Measurements from ENCODE around the gene MRGPRD.

The MRGPRD gene

DNA sequence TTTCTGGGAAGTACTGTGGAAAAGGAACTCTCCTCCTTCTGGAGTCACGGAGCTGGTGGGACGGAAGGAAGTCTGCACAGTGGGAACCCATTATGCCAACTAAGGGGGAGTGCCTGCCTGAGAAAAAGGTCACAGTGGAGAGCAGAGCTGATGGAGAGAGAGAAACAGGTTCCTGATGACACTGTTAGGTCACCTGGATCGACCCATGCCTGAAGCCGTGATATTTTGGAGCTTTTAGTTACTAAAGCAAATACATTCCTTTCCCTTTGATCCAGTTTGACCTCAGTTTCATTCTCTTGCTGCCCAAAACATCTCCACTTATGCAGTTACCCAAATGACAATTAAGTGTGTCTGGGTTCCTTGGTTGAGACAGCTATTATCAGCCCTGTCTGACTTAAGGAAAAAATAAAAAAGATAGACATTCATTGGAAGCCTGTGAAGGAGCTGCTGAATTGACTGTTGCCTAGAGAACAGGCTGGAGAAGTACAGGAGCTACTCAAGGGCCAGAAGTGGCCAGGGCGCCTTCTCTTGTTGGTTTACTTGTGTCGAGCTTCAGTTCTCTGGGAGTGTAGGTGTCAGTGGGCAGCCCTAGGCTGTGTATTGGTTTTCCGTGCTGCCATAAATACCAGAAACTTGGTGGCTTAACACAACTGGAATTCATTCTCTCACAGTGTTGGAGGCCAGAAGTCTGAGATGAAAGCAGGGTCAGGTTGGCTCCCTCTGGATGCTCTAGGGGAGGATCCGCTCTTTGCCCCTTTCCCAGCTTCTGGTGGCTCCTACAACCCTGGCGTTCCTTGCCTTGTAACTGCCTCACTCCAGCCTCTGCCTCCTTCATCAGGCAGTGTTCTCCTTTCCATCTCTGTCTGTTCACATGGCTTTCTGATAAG lies 13.6 kb downstream of the MRGPRD start:
- no peak for DNase-seq

DNA sequence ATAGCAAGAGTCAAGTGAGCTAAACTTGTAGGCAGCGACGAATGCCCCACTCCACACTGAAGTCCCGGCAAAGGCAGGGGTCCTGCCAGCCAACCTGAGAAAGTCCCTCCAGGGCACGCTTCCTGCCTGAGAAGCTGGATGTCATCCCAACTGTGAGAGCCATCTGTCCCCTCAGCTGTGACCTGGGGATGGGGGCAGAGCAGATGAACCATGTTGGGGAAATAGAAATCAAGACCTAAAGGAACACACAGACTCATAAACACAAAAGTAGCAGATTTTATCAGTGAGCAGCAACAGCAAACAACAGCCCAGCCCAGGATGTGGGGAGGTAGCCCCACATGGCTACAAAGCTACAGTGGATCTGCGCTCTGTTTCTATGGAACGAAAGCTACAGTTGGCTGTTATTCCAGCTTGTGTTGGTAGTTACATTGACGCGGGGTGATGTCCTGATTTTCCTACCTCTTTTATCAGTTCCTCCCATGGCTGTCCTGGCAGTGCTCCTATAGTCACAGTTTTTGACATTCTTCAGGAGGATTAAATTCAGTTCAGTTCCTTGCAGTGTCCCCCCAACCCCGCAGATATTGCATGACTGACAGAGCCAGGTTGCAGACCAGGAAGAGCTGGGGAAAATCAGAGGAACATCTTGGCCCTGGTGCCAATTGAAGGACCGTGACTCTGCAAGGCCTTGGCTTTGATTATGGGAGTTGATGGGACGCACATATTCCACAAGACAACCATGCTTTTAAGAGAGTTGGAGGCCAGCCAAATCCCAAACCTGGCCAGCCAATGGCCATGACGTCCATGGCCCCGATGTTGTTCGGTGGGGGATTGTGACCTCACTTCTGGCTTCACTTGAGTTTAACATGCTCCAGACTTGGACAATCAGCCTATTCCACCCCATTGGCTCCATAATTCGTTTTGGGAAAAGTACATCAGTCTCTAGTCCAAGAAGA lies 14.6 kb downstream of the MRGPRD start:
- DNase-seq: peak; percentile 45

DNA sequence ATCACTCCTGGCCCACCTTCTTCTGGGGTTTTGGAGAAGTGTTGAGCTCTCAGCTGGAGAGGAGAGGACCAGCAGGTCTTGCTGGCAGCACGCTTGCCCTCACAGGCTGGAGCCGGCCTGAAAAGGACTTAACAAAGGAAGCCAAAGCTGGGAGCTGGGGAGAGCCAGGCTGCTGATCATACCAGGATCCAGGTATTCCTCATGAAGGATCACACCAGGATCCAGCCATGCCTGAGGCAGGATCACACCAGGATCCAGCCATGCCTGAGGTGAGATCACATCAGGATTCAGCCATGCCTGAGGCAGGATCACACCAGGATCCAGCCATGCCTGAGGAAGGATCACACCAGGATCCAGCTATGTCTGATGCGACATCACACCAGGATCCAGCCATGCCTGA lies 17.0 kb downstream of the MRGPRD start:
- DNase-seq: no peak

DNA sequence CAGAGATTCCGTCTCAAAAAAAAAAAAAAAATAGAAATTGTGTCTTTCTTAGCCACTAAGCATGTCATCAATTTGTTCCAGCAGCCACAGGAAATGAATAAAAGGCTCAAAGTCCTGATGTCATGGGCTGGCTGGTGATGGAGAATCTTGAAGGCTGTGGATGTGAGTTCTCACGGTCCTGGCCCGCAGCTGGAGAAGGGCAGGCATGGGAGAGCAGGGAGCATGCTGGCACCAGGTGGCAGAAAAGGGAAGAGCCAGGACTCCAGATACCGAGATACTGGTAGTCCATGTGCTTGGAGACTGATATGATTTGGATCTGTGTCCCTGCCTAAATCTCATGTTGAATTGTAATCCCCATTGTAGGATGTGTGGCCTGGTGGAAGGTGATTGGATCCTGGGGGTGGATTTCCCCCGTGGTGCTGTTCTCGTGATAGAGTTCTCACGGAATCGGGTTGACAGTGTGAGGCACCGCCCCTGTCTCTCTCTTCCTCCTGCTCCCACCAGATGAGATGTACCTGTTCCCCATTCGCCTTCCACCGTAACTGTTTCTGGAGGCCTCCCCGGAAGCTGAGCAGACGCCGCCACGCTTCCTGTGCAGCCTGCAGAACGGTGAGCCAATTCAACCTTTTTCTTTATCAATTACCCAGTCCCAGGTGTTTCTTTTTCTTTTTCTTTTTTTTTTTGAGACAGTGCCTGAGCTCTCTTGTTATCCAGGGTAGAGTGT lies 18.1 kb downstream of the MRGPRD start:
- no peak for DNase-seq

DNA sequence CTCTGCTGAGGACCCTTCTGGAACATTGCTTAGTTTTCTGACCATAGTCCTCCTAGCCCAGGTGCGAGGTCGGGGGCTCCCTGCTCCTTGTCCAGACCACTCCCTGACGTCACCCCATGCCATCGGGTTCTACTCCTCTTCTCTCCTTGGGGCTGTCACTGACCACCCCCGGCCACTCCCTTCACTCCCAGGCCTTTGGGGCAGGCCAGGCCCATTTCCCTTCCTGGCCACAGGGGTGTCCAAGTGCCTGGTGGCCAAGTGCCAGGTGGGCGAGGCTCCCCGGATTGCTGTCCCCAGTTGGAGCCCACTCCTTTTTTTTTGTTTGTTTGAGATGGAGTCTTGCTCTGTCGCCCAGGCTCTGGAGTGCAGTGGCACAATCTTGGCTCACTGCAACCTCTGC lies 19.5 kb downstream of the MRGPRD start:
- no peak for DNase-seq

DNA sequence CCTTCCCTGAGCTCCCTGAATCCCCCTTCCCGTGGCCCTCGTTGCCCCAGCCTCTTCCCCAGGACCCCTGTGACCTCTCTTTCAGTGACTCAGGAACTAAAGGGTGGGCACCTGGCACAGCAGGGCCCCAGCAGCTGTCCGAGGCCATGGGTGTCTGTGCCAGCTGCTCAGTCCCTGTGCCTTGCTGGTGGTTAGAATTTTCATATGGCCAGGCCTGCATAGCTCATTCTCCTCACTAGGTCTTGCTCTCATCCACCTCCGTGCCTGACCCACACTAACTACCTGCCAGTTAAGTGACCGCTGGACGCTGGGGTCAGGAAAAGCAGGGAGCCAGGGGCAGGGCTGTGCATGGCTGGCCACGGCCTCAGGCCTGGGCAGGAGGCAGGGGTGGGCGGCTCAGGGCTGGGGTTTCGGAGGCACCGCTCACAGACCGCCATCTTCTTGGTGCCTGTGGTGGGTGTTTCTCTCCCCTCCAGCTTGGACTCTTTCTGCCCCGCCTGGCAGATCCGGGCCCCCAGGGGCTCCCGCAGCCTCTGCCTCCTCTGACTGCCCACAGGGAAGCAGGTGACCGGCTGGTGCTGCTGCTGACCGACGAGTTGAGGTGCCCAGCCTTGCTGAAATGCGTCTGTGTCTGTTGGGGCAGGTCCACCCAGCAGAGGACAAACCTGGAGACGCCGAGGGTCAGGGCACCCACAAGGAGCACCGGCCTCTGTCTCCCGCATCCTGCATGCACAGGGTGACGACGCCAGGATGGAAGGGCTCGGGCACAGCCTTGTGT lies 20.3 kb downstream of the MRGPRD start:
- DNase-seq: no peak

DNA sequence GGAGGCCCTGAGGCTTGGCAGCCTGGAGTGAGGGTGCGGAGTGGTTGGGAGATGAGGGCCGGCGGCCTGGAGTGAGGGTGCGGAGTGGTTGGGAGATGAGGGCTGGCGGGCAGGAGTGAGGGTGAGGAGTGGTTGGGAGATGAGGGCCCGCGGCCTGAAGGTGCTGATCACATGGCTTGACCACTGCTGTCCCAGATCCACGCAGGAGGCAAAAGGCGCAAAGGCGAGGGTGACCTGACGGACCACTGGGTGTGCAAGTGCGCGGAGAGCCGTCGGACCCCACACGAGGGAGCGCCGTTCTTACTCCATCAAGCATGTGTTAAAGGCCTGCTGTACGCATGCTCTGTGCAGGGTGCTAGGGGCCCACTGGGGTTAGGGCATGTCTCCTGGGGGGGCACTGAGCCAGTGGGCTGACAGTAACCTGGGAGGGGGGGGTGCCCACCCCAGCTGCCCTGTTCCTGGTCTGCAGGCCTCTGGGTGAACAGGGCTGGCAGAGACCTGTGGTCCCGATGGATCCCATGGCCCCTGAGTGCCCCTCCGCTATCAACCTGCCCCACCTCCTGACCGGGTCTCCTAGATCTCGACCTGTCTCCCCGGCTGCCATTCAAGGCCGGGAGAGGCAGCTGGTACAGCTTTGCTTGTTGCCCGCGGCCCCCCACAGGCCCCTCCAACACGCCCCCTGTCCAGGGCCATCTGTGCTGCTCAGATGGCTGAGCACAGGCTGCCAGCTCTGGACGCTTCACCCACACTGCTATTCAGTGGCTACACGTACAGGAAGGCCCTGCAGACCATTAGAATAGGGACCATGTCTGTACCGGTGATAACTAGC lies 21.1 kb downstream of the MRGPRD start:
- DNase-seq: no peak

DNA sequence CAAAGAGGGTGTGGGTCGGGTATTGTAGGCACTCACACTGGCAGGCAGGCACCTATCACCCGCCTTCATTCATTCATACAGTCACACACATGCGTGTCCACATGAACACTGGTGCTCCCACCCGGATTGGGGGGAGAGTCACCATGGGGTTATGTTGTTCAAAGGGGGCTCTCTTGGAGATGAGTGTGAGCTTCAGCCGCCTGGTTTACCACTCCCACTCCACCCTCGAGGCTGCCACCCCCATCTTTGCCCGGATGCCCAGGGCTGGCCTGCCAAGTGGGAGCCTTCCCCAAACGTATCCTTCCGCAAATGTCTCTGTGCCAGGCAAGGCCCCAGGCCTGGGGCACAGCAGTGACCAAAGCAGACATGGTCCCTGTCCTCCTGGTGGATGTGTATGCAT lies 22.6 kb downstream of the MRGPRD start:
- DNase-seq: no peak

DNA sequence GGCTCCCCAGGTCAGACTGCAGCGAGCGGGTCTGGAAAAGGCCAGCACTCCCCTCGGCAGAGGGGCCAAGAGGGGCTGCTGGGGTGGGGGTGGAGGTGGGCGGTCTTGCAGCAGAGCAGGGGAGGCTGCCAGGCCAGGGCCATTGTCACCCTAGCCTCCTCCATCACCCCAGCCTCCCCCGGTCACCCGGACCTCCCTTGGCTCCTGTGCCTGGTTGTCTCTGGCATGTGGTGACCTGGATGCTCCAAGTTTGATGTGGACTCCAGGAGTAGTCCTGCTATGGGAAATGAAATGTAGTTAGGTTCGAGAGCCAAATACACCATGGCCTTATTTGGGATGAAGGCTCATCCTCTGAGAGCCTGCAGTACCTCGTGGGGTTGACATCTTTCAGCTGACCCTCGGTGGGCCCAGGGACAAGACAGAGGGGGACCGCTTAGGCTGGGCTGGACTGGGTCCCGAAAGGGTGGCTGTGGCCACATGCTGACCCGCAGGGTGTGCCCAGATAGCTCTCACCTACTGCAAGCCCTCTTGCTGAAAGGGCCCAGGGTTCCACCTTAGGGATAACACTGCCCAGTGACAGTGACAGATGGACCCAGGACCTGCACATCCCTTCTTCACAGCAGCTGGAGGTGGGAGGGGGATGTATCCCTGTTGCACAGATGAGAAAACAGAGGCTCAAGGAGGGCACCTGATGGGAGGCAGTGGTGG lies 24.1 kb downstream of the MRGPRD start:
- DNase-seq: no peak

DNA sequence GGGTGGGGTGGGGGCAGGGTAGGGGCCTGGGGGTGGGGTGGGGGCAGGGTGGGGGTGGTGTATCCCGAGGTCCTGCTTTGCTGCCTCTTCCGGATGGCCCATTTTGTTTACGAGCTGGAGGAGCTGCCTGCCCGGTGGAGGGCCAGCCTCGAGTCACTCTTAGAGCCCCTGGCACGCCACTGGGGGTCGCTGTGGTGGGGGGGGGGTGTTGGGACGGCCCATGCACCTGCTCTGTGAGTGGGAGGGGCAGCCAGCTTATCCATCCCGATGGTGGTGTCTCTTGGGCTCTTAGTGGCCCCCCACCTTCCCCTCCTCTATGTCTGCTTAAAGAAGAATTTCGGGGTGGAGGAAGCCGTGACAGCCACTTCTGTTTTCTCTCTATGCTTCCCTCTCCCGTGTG lies 24.6 kb downstream of the MRGPRD start:
- DNase-seq: no peak

DNA sequence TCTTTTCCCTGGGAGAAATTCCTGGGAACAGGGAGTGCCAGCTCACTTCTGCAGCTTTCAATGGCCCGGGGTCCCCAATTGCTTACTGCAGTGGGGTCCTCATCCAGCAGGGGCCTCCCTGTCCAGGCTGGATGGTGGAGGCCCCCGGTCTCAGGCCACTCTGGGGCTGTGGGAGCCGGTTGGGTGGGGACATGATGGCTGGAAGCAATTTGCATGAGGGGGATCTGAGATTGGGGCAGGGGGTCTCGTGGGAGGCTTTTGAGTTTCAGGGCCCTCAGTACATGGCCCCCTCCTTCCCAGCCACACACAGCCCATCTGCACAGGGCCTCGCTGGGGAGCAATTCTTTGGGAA lies 25.2 kb downstream of the MRGPRD start:
- DNase-seq: no peak

DNA sequence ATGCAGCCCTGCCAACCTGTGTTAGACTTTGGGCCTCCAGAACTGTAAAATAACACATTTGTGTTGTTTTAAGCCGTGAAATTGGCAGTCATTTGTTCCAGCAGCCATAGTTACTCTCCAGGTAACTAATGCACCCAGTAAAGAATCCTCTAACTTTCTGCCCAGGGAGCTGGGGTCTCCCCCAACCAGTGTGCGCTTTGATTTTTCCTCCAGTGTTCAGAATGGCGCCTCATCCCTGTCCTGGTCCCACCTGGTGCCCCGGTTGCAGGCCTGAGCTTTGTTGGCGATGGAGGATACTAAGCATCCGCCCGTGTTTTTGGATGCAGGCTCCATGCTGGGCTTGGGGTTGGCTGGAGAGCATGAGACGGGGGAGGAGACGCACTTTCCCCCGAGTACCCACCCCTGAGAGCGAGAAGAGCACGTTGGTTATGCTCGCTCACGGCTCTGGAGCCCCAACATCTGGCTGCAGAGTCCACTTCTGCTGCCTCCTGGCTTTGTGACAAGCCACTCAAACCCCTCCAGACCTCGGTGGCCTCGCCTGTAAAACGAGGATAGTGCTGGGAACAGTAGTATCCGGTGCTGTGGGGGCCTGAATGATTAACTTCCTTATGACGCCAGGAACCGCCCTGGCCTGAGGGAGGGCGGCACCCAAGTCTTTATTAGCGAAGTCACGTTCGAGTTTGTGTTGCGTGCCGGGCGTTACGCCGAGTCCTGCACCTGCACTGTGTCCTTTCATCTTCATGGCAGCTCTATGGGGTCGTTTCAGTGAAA lies 25.8 kb downstream of the MRGPRD start:
- DNase-seq: no peak

DNA sequence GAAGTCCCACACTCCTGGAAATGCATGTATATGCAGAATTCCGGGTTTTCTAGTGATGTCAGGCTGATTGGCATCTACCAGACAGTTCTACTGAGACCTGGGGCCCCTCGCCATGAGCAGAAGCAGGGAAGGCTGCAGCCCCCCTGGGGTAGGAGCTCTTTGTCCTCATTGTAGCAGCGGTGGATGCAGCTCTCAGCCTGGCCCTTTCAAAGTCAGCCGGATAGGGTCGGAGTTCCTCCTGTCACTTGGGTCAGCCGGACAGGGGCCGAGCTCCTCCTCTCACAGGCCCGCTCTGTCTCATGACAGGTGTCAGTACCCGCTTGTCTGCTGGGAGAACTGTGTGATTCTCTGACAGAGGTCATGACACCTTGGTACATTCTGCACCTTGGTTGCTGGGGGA lies 30.0 kb downstream of the MRGPRD start:
- DNase-seq: no peak

DNA sequence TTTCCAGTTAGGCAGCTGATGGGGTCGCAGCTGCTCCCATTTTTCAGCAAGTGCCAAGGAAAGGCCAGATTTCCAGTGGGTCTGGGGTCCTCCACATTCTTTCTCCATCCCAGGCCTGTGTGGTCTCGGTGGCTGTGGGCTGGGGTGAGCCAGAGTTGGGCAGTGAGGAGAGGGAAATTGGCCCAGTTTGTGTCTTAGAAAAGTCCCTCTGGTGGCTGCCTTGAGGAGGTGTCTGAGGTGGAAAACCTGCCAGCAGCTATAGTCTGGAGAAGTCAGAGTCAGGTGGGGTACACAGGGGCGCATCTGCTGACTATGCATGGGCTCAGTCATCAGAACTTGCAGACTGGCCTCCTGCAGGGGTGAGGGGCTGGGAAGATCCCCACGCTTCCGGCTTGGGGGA lies 30.5 kb downstream of the MRGPRD start:
- no peak for DNase-seq

DNA sequence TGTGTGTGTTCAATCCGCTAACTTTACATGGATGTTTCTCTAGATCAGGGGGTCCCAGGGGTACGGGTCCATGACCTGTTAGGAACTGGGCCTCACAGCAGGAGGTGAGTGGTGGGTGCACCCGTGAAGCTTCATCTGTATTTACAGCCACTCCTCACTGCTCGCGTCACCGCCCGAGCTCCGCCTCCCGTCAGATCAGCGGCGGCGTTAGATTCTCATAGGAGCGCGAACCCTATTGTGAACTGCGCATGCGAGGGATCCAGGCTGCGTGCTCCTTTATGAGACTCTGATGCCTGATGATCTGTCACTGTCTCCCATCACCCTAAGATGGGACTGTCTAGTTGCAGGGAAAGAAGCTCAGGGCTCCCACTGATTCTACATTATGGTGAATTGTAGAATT lies 31.9 kb downstream of the MRGPRD start:
- DNase-seq: no peak

DNA sequence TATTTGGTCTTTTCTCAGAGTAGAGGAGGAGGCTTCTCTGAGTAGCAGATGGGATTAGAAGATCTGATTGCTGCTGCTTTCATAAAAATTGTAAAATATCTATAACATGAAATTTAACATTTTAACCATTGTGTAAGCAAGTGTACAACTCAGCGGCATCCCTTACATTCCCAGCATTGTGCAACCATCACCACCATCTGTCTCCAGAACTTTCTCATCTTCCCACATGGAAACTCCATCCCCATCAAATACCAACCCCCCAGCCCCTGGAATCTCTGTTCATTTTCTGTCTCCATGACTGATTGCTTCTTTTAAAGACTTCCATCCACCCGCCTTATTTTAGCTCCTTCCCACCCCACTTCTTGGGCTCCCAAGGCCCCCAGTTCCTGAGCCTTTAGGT lies 32.3 kb downstream of the MRGPRD start:
- no peak for DNase-seq

DNA sequence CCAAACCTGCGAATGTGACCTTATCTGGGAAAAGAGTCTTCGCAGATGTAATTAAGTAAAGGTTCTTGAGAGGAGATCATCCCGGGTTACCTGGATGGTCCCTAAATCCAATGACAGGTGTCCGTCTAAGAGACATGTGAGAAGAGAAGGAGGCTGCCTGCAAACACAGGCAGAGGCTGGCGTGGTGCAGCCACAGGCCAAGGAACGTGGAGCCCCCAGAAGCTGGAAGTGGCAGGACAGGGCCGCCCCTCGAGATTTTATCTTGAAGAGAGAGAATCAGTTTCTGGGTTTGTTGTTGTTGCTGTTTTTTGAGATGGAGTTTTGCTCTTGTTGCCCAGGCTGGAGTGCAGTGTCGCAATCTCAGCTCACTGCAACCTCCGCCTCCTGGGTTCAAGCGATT lies 33.6 kb downstream of the MRGPRD start:
- no peak for DNase-seq

DNA sequence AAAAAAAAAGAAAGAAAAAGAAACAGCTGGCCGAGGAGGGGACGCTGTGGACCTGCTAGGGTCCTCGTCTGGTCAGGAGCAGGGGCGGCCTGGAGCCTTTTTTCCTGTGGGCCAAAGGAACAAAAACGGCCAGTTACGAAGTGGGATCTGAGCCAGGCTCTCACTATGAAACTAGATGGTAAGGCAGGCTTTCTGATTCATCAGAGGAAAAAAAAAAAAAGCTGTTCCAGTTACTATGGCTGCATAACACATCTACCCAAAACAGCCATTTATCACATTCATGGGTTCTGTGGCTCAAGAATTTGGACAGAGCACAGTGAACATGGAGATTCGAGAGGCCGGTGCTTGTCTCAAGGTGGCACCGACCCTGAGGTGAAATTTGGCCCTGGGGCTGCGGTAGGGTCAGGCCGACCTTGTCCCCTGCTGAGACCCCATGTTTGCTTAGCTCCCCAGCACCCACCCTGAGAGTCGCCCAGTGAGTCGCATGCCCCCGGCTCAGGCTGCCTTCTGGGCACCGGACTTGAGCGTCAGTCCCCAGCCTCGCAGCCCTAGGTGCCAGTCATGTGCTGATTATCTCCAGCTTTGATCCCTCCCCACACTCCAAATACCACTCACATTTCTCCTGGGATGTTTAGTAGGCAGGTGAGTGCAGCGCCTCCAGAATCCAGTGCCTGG lies 34.2 kb downstream of the MRGPRD start:
- DNase-seq: no peak

DNA sequence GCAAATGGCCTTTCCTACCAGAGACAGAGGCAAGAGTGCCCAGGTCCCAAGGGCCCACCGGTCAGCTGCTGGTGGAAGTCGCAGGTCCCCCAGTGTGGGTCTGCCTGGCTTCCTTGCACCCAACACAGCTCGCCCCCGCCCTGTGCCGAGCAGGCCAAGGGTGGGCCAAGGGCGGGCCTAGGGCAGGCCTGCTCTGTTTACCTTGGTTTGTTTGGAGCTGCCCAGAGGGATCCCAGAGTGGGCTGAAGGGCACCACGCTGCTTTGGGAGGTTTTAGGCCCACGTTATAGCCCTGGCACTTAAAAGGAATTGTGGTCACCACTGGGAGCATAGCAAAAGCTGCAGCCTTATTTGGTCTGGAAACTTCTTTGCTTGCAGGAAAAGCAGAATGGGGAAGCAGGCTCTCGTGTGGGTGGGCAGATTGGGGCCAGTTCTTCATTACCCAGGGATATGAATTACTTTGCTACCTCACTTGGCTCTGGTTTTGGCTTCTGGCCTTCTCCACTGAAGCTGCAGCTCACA lies 38.0 kb downstream of the MRGPRD start:
- no peak for DNase-seq
